OCI-M2 (cell line): Measurements from ENCODE around the gene UBE2Q1.

ENCODE experiments used
- DNase-seq: peaks from one replicate; lab custom pipeline; 2025; ENCODE audit not compliant: unreplicated experiment; lab: John Stamatoyannopoulos, UW

UBE2Q1 gene

DNA sequence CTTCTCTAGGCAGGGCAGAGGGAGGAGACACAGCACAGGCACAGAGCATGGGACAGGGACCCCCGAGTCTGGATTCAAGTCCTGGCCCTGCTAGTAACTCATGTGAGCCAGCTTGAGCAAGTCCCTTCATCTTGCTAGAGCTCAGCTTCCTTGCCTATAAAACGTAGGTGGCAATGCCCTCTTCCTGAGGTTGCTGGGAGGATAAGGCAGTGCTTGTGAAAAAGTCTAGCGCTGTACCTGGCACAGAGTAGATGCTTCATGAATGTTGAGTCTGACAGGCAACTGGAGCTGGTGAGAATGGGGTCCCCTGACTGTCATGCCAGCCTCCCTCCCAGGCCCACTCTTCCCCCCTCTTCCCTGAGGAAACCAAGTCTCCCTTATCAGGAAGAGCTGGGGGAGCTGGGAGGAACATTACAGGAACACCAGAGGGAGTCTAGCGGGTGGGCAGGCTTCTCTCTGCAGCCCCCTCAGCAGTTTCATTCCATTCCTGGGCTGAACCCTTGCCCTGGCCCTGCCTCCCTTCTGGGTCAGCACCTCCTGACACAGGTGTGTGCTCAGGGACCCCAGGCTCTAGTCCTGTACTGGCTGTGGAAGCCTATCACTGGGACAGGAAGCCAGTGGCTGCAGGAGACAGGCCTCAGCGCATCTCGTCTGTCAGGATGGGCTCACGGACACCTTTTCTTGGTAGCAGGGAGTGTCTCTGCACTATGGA lies 19.0 kb upstream of the UBE2Q1 start:
- DNase-seq, result no peak

DNA sequence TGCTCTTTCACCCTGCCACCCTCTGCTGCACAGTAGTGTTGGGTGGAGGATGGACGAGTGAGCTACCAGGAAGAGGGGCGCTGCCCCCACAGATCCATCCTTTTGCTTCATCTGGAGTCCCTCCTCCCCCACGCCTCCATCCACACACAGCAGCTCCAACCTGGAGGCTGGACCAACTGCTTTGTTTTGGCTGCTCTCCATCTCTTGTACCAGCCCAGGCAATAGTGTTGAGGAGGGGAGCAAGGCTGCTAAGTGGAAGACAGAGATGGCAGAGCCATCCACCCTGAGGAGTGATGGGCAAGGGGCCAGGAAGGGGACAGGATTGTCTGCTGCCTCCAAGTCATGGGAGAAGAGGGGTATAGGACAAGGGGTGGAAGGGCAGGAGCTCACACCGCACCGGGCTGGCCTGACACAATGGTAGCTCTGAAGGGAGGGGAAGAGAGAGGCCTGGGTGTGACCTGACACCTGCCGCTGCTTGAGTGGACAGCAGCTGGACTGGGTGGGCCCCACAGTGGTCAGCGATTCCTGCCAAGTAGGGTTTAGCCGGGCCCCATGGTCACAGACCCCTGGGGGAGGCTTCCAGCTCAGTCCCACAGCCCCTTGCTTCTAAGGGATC lies 17.6 kb upstream of the UBE2Q1 start:
- no peak for DNase-seq

DNA sequence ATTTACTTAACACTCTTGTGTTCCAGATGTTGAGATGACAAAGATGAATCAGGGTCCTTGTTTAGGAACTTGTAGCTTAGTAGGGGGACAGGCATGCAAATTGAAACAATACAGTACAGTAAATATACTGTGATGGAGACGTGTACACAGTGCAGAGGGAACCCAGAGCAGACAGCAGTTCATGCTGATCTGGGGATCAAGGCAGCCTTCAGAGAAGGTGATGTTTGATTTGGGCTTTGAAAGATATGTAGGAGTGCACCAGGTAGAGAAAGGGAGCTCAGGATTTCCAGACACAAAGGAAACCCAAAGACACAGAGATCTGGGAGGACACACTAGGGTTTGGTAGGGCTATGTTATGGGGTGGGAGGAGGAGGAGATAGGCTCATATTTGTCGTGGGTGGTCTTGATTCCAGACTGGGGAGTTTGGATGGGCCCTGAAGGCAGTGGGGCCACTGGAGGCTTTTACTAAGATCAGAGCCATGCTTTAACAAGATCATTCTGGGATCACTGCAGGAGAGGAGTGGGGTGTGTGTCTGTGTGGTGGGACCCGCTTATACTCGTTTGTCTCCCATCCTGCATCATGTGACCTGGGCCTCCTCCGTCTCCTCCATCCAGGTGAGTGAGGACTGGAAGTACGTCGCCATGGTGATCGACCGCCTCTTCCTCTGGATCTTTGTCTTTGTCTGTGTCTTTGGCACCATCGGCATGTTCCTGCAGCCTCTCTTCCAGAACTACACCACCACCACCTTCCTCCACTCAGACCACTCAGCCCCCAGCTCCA lies 16.9 kb upstream of the UBE2Q1 start:
- no peak for DNase-seq

DNA sequence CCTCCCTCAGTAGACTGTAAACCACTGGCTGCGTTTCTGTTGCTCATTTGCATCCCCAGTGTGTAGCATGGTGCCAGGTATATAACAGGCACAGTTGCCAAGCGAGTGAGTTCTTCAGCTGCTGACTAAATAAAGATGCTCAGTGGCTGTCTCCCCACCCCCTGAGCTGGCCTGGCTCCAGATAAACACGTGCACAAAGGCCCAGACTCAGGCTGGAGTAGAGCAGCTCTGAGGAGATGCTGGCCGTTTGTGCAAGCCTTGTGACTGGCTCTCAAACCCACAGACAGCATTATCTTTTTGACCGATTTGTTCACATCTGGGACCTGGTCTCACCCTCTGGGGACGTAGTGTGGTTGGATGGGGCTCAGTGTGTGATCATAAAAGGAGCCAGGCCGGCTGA lies 16.3 kb upstream of the UBE2Q1 start:
- no peak for DNase-seq

DNA sequence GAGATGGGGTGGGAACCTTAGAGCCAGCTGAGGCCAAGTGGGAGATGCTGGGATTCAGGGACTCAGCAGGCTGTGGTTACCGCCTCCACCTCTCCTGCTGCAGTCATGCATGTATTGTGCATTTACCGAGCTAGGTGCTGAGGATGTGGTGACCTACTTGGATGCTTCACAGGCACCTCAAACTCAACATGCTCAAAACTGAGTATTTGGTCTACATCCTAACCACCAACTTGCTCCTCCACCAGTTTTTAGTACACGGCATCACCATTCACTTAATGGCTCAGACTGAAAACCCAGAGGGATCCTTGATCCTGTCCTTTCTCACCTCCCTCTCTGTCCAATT lies 14.7 kb upstream of the UBE2Q1 start:
- no peak for DNase-seq

DNA sequence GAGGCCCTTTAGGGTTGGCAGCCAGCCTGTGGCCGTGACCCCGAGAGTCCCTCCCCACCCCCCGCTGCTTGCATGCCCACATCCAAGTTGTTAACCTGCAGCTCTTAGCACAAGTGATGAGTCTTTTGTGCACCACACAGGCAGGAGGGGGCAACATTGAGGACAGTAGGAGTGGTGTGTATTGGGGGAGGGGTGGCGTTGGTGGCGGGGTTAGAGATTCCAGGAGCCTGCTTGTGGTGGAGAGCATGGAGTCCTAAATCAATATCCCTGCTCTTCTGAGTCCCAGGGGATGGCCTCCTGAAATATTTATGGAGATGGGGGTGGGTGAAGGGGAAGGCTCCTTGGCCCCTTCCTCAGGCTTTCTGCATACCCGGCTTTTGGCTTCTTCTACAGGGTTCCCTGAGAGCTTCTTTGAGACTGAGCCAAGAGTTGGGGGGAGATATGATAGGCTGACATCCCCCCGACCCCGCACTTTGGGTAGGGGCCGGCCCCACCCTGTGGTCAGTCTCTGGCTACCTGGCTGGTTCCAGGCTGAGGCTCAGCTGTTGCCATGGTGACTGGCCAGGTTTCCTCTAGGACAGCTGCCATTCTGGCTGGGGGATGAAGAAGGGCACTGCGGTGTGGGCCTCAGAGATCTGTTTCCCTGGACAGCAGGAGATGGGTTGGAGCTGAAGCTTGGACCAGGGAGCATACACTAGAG lies 14.2 kb upstream of the UBE2Q1 start:
- DNase-seq, result no peak

DNA sequence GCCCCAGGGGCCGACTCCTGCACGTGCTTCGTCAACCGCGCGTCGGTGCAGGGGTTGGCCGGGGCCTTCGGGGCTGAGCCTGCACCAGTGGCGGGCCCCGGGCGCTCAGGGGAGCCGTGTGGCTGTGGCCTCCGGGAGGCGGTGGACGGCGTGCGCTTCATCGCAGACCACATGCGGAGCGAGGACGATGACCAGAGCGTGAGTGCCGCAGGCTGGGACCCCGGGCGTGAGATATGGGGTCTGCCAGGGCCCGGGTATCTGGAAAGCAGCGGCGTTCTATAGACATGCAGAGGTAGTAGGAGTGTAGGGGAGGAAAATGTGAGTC lies 13.5 kb upstream of the UBE2Q1 start:
- DNase-seq, result no peak

DNA sequence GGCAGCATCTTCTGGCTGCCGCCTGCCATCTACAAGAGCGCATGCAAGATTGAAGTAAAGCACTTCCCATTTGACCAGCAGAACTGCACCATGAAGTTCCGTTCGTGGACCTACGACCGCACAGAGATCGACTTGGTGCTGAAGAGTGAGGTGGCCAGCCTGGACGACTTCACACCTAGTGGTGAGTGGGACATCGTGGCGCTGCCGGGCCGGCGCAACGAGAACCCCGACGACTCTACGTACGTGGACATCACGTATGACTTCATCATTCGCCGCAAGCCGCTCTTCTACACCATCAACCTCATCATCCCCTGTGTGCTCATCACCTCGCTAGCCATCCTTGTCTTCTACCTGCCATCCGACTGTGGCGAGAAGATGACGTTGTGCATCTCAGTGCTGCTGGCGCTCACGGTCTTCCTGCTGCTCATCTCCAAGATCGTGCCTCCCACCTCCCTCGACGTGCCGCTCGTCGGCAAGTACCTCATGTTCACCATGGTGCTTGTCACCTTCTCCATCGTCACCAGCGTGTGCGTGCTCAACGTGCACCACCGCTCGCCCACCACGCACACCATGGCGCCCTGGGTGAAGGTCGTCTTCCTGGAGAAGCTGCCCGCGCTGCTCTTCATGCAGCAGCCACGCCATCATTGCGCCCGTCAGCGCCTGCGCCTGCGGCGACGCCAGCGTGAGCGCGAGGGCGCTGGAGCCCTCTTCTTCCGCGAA lies 12.9 kb upstream of the UBE2Q1 start:
- no peak for DNase-seq

DNA sequence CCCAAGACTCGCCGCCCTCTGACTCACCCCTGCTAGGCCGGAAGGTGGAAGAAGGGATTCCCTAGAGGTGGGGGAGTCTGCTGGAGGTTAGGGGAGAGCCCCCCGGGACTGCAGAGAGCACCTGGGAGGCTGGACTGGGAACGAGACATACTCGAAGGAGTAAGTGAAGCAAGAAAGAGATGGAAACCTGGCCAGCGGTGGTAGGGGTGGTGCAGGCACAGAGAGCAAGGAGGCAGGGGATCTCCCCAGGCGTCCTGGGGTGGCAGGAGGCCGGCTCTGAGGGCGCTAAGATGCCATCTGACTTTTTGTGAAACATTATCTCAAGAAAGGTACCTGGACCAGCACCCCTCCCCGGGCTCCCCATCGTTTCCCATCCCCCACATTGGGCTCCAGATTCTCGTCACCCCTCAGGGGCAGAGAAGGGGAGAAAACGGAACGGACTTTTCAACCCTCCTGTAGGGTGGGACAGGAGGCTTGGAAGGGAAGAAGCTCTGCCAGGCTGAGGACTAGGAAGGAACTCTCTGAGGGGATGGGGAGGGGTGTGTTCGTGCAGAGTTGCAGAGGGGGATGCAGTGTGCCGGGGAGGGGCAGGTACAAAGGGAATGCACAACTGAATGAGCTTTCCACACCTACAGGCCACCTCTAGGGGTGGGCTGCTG lies 9.8 kb upstream of the UBE2Q1 start:
- no peak for DNase-seq

DNA sequence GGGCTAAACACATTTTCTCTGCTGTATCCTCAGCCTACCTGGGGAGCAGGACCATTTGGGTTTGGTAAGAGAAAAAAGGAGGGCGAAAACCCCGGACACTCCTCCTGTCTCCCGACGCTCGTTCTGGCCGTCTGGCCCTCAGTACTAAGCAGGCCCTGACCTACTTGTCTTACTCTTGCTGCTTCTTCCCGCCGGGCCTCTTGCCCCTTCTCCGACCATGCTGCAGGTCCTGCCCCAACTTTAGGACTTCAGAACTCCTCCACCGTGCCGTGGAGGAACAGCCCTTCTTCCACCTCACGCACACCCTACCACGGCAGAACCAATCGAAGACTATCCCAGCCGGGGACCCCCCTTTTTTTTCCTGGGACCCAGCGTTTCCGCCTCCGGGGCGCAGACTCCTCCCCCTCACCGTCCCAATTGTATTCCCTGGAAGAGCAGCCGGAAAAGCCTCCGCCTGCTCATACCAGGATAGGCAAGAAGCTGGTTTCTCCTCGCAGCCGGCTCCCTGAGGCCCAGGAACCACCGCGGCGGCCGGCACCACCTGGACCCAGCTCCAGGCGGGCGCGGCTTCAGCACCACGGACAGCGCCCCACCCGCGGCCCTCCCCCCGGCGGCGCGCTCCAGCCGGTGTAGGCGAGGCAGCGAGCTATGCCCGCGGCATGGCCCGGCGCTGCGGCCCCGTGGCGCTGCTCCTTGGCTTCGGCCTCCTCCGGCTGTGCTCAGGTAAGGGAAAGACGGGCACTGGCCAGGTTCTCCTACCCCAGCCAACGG lies 9.1 kb upstream of the UBE2Q1 start, which contains the start of gene CHRNB2:
TSS of gene CHRNB2 (plus strand) at position 393 of the 771 bp plus-strand sequence. CDS start at position 660, 267 bp downstream.
- no peak for DNase-seq

DNA sequence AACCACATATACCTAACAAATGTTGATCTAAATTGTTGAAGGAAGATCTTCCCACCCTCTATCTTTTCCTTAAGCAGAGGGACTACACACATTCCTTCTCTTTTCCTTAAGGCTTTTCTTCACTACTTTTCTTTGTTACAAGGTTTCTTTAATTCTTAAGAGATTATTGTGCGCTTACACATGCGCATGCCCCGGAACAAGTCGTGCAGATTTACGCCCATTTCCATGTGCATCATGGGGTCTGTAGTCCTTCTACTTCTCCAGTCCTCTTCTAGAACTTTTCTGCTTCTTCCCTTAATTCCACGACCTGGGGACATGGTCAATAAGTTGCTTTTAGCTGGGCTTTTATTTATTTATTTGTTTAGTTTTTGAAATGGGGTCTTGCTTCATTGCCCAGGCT lies 7.4 kb upstream of the UBE2Q1 start:
- no peak for DNase-seq

DNA sequence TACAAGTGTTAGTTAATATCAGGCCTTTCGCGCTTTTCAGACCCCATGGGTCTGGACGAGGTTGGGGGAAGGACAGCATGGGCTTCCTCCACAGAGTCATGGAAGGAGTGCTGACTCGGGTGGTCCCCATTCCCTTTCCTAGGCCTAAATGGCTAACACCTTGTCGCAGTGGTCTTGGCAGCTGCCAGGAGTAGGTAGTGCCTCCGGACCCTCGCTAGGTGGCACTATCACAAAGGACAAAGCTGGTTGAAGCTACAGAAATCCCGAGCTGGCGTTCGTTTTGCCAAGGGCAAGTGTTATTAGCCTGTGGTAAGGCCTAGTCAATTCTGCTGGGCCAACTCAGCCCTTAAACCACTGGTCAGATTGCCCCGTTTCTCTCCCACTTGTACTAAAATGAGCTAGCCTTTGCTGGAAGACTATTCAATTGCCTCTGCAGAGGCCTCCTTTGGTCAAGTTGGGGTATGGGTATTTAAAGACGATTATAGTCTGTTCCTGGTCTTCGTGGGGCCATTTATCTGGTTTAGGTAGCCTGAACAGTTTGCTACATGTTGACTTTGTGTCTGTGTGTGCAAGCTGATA lies 1.1 kb upstream of the UBE2Q1 start:
- peak; percentile 70 for DNase-seq

DNA sequence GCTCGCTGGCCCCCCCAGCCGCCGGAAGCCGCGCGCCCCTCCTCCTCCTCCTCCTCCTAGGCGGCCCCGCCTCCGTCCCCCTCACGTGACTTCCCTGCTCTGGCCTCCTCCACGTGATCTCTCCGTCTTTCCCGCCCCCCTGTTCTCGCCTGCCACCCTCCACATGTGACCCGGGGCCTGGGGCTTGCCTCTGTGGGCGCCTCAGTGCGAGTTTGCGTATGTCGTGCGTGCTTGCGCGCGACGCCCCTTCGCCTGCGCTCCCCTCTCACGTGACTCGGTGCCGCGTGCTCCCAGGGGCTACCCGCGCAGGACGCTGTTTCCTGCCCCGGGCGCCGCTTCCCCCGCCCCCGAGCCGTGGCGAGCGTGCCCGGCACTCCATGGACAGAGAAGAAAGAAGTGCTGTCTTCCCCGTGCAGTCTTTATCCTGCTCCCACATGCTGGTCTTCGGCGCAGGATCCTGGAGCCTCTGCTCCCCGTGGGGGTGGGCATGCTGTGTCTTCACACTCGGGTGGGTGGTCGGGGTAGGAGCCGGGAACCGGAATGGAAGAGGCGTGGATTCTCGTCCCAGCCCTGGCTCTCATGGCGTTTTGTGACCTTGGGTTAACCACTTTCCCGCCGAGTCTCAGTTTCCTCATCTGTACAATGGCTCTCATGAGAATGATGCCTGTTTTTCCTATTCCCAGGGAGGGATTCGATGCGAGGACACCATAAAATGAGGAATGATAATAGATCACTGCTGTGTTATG lies 431 bp upstream of the UBE2Q1 start:
- DNase-seq, result peak; percentile 26

DNA sequence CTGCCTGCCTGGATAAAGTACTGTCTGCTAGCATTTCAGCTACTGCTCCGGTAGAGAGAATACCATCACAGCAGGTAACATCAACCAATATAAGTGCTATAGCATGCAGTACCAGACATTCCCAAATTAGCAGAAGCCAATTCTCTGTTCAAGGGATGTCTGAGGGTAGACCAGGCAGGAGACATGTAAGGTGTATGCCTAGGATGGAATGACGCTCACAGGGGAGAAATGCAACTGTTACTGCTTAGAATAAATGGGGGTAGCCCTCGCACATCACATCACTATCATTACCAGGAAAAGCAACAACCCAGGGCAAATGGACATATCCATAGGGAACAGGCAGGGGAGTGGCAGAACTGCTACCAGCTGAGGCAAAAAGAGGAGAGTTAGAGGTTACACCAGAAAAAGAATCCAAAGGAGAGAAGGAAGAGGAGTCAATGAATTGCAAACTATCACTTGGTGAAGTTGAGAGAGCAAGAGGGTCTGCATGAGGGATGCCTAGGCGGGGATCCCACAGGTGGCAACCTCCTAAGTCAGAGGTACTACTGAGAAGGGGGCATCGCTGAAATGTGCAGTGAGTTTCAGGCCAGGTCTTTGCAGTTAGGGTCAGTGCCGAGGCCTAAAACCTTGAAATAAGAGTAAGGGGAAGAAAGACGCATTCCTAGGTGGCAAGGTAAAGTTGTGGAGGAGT lies 1.1 kb downstream of the UBE2Q1 start:
- no peak for DNase-seq

DNA sequence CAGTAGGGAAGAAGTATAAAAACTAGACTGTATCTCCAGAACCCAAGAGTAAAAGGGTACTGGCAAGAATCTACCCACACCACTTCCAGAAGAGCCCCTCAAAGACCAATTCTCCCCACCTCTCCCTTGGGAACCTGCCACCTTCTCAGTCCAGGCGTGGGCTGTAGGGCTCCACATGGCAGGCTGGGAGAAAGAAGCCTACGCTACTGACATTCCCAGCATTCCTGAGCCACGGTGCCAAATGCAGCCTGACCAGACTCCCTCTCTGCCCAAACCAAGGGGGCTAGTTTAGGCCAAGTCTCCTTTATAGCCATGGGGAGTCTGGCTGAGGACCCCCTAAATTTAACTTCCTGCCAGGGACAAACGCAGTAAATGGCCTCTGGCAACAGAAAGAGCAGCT lies 2.0 kb downstream of the UBE2Q1 start:
- DNase-seq, result no peak

DNA sequence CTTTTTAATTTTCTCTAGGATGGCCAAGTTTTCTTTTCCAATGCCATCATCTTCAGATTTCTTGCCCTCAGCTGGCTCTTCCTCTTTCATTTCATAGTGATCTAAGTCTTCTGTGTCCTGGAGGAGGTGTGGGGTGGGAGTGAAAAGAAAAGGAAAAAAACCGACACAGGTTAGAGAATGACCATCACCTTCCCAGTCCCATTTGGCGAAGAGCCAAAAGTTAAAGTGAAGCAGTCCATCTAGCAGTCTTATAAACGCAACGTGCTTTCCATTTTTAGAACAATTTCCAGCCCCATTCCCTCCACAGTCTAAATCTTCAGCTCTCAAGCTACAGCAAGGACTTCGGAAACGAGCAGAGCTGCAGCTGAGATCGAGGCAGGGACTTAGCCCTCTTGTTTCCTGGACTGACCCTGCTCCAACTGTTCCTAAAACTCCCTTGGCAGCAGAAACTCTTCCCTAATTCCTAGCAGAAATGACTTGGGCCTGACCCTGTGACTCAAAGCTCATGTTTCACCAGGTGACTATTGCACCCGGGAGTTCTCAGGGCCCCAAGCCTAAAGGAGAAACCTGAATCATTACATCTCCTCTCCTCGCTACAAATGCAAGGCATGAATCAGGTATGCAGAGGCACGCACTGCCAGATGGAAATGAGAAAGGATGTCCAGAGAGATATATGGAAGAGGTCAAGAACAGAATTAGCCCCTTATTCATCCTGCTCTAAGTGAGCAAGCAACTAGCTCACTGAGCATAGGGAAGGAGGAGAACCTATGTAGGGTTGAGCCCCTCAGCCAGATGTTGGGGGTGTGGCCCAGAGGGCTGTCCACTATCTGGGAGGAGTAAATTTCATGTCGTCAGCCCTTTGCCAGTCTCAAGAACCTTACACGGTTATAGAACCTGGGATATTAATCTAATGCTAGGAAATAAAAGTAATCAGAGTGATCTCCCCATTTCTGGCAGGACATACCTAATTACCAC lies 5.1 kb downstream of the UBE2Q1 start:
- no peak for DNase-seq

DNA sequence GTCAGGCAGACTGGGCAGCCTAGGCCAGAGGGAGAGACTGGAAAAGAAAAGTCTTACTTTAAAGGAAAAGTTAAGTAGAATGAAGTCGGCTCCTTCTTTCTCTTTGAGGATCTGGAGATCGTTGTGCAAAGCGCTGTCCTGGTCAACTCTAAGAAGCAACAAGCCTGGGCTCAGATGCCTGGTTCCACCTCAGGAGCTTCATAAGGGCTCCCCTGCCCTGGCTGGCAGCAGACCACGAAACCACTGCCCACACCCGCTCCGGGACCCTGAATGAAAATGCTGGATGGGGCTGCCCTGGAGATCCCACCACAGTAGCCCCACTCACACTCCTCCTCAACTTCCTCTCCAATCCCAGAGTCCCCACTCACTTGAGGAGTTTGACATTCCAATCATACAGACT lies 6.4 kb downstream of the UBE2Q1 start:
- DNase-seq, result no peak
